Ishikawa (cell line): ENCODE measurements around the gene NPAS2.

Source experiments
- TF ChIP-seq, protein P1 (sequence below): IDR thresholded peaks from 2 replicates; pipeline ENCODE4 v1.6.1; 2012
- TF ChIP-seq, protein P2 (sequence below): IDR thresholded peaks from 2 replicates; pipeline ENCODE4 v1.6.1; 2012; ENCODE audit warnings: low read depth, mild to moderate bottlenecking

DNA sequence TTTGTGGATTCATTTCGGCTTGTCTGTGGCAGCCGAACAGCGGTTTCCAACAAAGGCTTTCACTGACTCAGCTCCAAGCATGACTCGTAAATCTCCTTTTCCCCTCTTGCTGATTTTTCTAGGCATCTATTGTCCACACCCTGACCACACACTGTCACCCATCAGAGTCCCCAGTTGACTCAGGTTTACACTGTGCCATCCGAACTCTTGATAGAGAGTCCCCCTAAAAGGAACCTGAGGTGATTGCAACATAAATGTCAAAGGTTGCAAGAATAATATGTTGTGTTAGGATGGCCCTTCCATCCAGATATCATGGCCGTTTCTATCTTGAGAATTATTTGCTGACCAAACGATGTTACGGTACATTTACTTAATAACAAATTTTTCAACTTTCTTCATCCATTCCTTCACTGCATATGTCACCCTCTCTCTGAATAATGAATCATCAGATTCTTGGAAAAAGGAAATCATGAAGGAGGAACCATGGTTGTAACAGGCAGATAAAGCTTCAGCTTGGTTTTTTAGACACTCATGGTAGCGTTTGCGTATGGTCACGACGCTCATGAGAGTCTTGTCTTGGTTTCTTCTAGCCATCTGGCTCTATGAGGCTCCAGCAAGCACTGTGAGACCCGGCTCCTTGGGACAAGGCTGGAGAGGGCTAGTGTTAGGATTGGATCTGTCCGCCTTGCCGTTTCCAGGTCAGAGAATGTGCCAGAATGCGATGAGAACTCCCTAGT, 72.1 kb downstream of the NPAS2 start:
- TF ChIP-seq, protein P1, sequence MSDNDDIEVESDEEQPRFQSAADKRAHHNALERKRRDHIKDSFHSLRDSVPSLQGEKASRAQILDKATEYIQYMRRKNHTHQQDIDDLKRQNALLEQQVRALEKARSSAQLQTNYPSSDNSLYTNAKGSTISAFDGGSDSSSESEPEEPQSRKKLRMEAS = no peak
- TF ChIP-seq, protein P2, sequence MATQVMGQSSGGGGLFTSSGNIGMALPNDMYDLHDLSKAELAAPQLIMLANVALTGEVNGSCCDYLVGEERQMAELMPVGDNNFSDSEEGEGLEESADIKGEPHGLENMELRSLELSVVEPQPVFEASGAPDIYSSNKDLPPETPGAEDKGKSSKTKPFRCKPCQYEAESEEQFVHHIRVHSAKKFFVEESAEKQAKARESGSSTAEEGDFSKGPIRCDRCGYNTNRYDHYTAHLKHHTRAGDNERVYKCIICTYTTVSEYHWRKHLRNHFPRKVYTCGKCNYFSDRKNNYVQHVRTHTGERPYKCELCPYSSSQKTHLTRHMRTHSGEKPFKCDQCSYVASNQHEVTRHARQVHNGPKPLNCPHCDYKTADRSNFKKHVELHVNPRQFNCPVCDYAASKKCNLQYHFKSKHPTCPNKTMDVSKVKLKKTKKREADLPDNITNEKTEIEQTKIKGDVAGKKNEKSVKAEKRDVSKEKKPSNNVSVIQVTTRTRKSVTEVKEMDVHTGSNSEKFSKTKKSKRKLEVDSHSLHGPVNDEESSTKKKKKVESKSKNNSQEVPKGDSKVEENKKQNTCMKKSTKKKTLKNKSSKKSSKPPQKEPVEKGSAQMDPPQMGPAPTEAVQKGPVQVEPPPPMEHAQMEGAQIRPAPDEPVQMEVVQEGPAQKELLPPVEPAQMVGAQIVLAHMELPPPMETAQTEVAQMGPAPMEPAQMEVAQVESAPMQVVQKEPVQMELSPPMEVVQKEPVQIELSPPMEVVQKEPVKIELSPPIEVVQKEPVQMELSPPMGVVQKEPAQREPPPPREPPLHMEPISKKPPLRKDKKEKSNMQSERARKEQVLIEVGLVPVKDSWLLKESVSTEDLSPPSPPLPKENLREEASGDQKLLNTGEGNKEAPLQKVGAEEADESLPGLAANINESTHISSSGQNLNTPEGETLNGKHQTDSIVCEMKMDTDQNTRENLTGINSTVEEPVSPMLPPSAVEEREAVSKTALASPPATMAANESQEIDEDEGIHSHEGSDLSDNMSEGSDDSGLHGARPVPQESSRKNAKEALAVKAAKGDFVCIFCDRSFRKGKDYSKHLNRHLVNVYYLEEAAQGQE = no peak
